Kidney (tissue), 22 donors: ENCODE data around the gene TAC4. TPM values are rescaled to one million over a fixed set of nuclear protein-coding genes. Genes with fewer than 3 reads are reported as not detected.

Experiments used
- DNase-seq, 5 donors: peaks; one replicate each; pipeline ENCODE4 v3.0.0-alpha.2; 2013 to 2020
- FAIRE-seq: peaks from 2 replicates; lab custom pipeline; 2012; peaks lifted over from hg19 to GRCh38; lab: Jason Lieb, UNC
- H3K27ac ChIP-seq, 2 donors: one replicate each; pipeline ENCODE4 v1.7.0; 2013; ENCODE audit warnings: low read depth in 2 of 2, low read length in 2 of 2, inconsistent platforms in 1 of 2
- H3K27me3 ChIP-seq: one replicate; pipeline ENCODE4 v1.7.1; 2013; ENCODE audit warnings: low read length, inconsistent platforms; ENCODE audit not compliant: control insufficient read depth, insufficient read depth
- H3K36me3 ChIP-seq, 3 donors: one replicate each; pipeline versions ENCODE4 v1.7.0 to v1.7.1; 2013; ENCODE audit warnings: low read length in 3 of 3, control low read depth in 1 of 3, inconsistent platforms in 1 of 3; ENCODE audit not compliant: insufficient read depth in 3 of 3, control insufficient read depth in 2 of 3
- H3K4me1 ChIP-seq, 3 donors: one replicate each; pipeline versions ENCODE4 v1.7.0 to v1.7.1; 2013; ENCODE audit warnings: low read length in 3 of 3, inconsistent platforms in 1 of 3, low read depth in 1 of 3; ENCODE audit not compliant: control insufficient read depth in 2 of 3, insufficient read depth in 2 of 3
- H3K4me3 ChIP-seq, 3 donors: one replicate each; pipeline versions ENCODE4 v1.7.0 to v1.8.1; 2013; ENCODE audit warnings: low read length in 3 of 3, control low read depth in 1 of 3, inconsistent platforms in 1 of 3
- H3K9ac ChIP-seq, 3 donors: one replicate each; pipeline versions ENCODE4 v1.7.0 to v1.7.1; 2013; ENCODE audit warnings: low read length in 3 of 3, control low read depth in 1 of 3, inconsistent platforms in 1 of 3
- H3K9me3 ChIP-seq, 3 donors: one replicate each; pipeline versions ENCODE4 v1.7.0 to v1.7.1; 2013; ENCODE audit warnings: low read length in 3 of 3, control low read depth in 1 of 3, inconsistent platforms in 1 of 3; ENCODE audit not compliant: control insufficient read depth in 2 of 3, insufficient read depth in 1 of 3
- CTCF ChIP-seq: IDR thresholded peaks from 3 replicates; pipeline ENCODE4 v1.5.1; 2012; ENCODE audit warnings: mild to moderate bottlenecking, moderate library complexity, borderline replicate concordance; ENCODE audit not compliant: insufficient read depth; ENCODE audit errors: extremely low read depth
- intact Hi-C: fragments of 100-400 bp; cut with DNase I; formaldehyde crosslinking; loops from one replicate; pipeline ENCODE4 v1.11.1; 2022
- long read RNA-seq, 10 donors: library from polyadenylated mRNA in 1 of 10; unstranded in 1 of 10; transcript quantifications; one replicate each; pipeline ENCODE4 v2.0.0 and lab custom pipeline, GENCODE V29; 2021 to 2026
- polyA plus RNA-seq: library from polyadenylated mRNA; stranded (reverse); fragments of 350-450 nt; fragmentation: Illumina TruSeq; extraction: RNeasy Lipid Tissue Mini Kit (QIAGEN cat#74804); gene quantifications from one replicate; pipeline ENCODE4 v1.2.3, GENCODE V29; 2014; ENCODE audit warnings: low read depth, low replicate concordance; ENCODE audit not compliant: insufficient read depth
- total RNA-seq: library from RNA; stranded (reverse); fragmentation: NEBNext Ultra II Directional; extraction: Animal tissue kit (Norgen Biotek cat#: 25700); gene quantifications from one replicate; pipeline ENCODE4 v1.2.1, GENCODE V29; 2021
- donor health status: control.
- donor health status: control.
- donor health status: control.
- donor health status: control.
- donor health status: control.
- donor health status: DM: yes; HTN: yes; CAD: no.
- donor health status: Normal renal cell carcinoma (clear cell type).

Gene TAC4
- total RNA-seq (0.47 TPM), polyA plus RNA-seq (not detected)
- long read RNA-seq, donor 1, result 0 reads
- long read RNA-seq, donor 2, result 0 reads
- long read RNA-seq, donor 3, result 0 reads
- long read RNA-seq, donor 4, result 0 reads
- long read RNA-seq, donor 5, result 0 reads
- long read RNA-seq, donor 6, result 0 reads
- long read RNA-seq, donor 7, partial matches to known transcripts, result 0 of 2 reads
- long read RNA-seq, donor 7, other reads (novel, unspliced or antisense), result 2 of 2 reads
- long read RNA-seq, donor 8, partial matches to known transcripts, result 7 of 7 reads
- long read RNA-seq, donor 8, other reads (novel, unspliced or antisense), result 0 of 7 reads
- long read RNA-seq, donor 9, result 0 reads
- long read RNA-seq, donor 10, result 0 reads

- H3K9ac ChIP-seq, result no peak within 1 kb of the TSS
- no peaks in the 10 kb centered on the region for H3K9me3 ChIP-seq
- DNase-seq, result no peak
- peaks cover 0 to 7% (median 0%) of the 10 kb centered on the region in 3 donors for H3K4me1 ChIP-seq
- H3K36me3 ChIP-seq, result no peaks in the 10 kb centered on the region
- H3K4me3 ChIP-seq, result no peak within 1 kb of the TSS
- intact Hi-C loops, result loop anchor here (10.0 kb wide), 1 partner anchor 133 kb away; no protein-coding TSS in a partner anchor
- no peaks in the 10 kb centered on the region for H3K27me3 ChIP-seq
- TF ChIP-seq CTCF, result no peak
- no peak within 1 kb of the TSS for H3K27ac ChIP-seq
- FAIRE-seq, result no peak
Measured at GRCh38 chr17:49848019-49848473, at the start of gene TAC4. Gene TAC4 (minus strand): TSS chr17:49848069. CDS start chr17:49848017, 52 bp downstream.

GRCh38 chr17:49896860-49897259, 49.0 kb upstream of the TAC4 start:
- Histone ChIP-seq H3K9me3 (no peaks in the 10 kb centered on the region), H3K36me3 (no peaks in the 10 kb centered on the region), H3K4me1 (no peaks in the 10 kb centered on the region), H3K27me3 (peaks cover 3% of the 10 kb centered on the region), H3K9ac (no peak overlapping the region), H3K4me3 (no peak overlapping the region), H3K27ac (no peak overlapping the region)
- DNase-seq, result no peak
- no peak for FAIRE-seq
- intact Hi-C loops, result no loop called here
- TF ChIP-seq CTCF, result no peak

- H3K9me3 ChIP-seq, result no peaks in the 10 kb centered on the region
- peaks cover 3% of the 10 kb centered on the region for H3K27me3 ChIP-seq
- intact Hi-C loops, result no loop called here
- no peak overlapping the region for H3K4me3 ChIP-seq
- no peaks in the 10 kb centered on the region for H3K36me3 ChIP-seq
- DNase-seq (no peak), FAIRE-seq (no peak)
- TF ChIP-seq CTCF, result no peak
- H3K27ac ChIP-seq, result no peak overlapping the region
- H3K9ac ChIP-seq, result no peak overlapping the region
- no peaks in the 10 kb centered on the region for H3K4me1 ChIP-seq
Measured at GRCh38 chr17:49896222-49896621, 48.4 kb upstream of the TAC4 start.
